HFF-Myc (cell line): ENCODE measurements around the gene PTPRN2.

Experiments
- DNase-seq: peaks from one replicate; pipeline ENCODE4 v3.0.0-alpha.2; 2011; ENCODE audit warnings: low read depth; ENCODE audit errors: extremely low read depth
- H3K4me3 ChIP-seq: replicated peaks from 2 replicates; pipeline ENCODE4 v1.5.1; 2011; ENCODE audit warnings: low read depth, mild to moderate bottlenecking, control low read depth, low read length
- CTCF ChIP-seq: IDR thresholded peaks from 2 replicates; pipeline ENCODE4 v1.5.1; 2012; ENCODE audit warnings: mild to moderate bottlenecking, low read depth, low read length, control low read depth; ENCODE audit errors: missing control alignments

Gene PTPRN2

GRCh38 chr7:158123214-158123613 lies 464.4 kb downstream of the PTPRN2 start:
- no peak for DNase-seq
- no peak for TF ChIP-seq CTCF
- no peak overlapping the region for H3K4me3 ChIP-seq

- TF ChIP-seq CTCF = no peak
- H3K4me3 ChIP-seq = no peak overlapping the region
- DNase-seq = no peak
Measured at GRCh38 chr7:158121441-158122045, 466.1 kb downstream of the PTPRN2 start.

- no peak overlapping the region for H3K4me3 ChIP-seq
- no peak for TF ChIP-seq CTCF
- DNase-seq = no peak
Measured at GRCh38 chr7:158120716-158121115, 466.9 kb downstream of the PTPRN2 start.

- TF ChIP-seq CTCF = no peak
- no peak overlapping the region for H3K4me3 ChIP-seq
- DNase-seq = no peak
Measured at GRCh38 chr7:158120316-158120715, 467.3 kb downstream of the PTPRN2 start.

- no peak for TF ChIP-seq CTCF
- H3K4me3 ChIP-seq = no peak overlapping the region
- no peak for DNase-seq
Measured at GRCh38 chr7:158117341-158118222, 470.0 kb downstream of the PTPRN2 start.

- no peak for DNase-seq
- no peak for TF ChIP-seq CTCF
- no peak overlapping the region for H3K4me3 ChIP-seq
Measured at GRCh38 chr7:158116235-158116634, 471.4 kb downstream of the PTPRN2 start.
